GM04503 (cell line): Measurements from ENCODE around the gene MSRB1.
"Not testable (repeated sequence)": the region's sequence is repeated elsewhere in the genome, so short reads cannot be mapped to it uniquely, and the experiment has no call there.

Experiments used
- DNase-seq: peaks from one replicate; pipeline ENCODE4 v3.0.0-alpha.2; 2012; ENCODE audit warnings: low read depth

Gene MSRB1

DNA sequence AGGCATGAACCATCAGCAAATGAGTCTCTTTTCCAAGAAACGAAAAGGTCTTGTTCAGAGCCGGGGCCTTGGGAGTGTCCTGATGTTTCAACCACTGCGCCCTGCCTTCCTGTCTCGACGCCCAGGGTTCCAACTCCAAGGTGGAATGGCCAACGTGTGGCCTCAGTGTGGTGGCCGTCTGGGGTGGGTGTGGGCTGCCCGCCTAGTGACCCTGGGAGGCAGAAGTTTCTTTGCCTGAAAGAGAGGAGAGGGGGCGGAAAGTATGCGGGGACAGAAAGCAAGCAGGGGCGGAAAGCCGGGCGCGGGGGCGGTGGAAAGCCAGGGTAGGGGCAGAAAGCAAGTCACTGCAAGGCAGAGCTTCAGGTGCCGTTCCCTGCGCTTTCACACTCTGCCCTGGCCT is 4.1 kb downstream of the MSRB1 start:
- DNase-seq, result no peak

DNA sequence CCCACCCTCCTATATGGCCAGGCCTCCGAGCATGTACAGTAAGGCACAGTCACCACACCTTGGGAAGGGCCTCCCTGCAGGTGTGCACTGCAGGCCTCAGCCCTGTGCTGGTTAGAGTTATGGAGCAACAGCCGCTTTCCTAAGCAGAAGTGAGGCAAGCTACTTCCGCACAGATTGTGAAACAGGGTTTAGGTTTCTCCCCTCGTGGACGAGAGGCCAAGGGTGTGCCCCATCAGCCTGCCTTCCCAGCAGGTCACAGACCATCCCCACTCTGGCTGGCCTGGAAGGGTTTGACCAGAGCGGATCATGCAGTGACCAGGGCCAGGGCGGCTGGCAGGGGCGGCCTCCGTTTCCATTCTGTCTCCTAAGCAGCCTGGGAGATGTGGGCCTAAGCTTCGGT is 4.7 kb downstream of the MSRB1 start:
- DNase-seq, result no peak

DNA sequence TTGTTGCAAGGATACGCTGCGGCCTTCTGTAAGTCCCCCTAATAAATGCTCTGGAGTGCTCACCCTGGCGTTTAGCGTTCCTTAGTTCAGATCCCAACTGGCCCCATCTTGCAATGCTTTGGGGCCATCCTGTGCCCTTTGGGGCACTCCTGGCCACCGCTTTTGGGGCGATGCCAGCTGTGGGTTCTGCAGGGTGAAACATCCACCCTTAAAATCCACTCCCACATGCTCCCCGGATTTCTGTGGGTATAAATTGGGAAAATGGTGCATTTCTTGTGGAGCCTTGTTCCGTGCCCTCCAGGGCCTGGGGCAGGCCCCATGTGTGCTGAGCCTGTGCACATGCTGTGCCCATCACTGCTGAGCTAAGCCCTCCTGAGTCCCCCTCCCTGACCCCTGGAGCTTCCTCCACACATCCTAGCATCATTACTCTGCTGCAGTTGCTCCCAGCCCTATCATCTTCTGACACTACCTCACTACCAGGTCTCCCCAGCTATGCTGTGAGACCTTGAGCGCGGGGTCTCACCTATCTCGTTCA is 6.0 kb downstream of the MSRB1 start:
- no peak for DNase-seq

DNA sequence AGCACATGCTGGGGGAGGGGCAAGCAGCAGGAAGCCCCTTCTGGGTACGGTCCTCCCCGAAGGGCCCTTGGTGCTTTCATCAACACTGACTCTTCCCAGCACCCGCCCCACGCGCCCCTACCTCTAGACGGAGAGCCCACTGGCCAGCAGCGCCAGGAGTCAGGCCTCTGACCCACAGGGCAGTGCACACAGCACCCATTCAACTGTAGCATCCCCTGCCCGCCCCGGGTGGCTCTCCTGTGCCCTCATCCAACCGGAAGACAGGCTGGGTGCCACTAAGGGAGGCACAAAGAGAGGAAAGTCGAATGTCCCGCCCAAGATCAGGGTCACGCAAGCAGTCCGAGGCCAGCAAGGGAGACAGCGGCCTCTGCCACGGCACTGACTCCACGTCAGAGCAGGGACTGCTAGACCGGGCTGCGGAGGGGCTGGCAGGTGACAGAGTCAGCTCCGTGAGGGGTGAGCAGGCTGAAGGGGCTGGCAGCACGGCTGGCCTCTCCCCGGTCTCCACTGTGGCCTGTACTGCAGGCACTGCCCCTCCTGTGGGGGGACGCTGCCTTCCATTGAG is 9.8 kb downstream of the MSRB1 start:
- no peak for DNase-seq

DNA sequence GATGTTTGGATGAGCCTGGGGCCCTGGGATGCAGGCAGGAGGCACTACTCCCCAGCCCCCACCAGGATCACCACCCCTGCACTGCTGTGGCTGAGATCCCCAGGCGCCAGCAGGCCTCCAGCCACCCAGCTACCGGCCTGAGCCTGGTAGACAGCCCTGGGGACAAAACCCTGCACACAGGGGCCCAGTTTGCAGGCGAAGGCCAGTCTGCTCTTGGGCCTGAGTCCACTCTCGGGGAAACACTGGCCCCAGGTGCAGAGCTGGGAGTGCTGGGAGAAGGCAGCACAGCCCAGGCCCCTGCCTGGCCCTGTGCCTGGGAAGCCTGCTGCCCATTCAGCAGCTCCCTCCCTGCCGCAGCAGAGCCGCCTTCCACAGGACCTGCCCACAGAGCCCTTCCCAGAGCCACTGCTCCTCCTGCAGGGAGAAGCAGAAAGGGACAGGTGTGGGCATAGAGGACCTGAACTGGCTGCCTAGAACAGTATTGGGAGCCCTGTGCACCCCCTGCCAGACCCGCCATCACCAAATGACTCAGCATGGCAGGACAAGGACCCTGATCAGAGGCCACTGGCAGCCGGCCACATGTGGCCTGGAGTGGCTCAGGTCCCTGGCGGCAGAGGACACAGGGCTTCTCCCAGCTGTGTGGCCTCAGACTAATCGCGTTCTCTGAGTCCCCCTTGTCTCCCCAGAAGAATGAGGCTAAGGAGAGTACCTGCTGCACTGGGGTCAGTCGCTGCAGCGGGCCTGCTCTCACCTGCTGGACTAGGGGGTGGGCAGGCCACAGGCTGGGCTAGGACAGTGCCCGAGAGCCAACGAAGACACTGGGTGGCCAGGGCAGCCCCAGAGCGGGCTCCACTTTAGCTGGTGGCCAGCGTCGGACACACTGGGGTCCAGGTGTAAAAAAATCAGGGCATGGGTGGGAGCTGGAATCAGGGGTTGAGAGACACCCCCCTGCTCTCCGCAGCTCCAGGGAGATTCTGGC is 10.7 kb downstream of the MSRB1 start:
- DNase-seq, result no peak

DNA sequence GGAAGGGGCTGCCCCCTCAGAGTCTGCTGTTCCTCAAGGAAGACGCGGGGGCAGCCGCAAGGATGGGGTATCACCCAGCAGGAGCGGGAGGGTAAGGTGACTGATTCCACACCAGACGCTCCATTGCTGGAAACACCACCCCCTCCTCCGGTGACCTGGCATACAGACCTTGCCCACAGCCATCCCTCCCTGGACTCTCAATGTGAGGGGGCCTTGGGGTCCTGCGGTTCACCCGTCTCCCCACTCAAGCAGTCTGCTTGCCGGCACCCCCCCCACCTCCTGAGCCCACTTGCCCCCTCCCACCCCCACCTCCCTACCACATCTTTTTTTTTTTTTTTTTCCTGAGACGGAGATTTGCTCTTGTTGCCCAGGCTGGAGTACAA is 12.7 kb downstream of the MSRB1 start:
- no peak for DNase-seq

DNA sequence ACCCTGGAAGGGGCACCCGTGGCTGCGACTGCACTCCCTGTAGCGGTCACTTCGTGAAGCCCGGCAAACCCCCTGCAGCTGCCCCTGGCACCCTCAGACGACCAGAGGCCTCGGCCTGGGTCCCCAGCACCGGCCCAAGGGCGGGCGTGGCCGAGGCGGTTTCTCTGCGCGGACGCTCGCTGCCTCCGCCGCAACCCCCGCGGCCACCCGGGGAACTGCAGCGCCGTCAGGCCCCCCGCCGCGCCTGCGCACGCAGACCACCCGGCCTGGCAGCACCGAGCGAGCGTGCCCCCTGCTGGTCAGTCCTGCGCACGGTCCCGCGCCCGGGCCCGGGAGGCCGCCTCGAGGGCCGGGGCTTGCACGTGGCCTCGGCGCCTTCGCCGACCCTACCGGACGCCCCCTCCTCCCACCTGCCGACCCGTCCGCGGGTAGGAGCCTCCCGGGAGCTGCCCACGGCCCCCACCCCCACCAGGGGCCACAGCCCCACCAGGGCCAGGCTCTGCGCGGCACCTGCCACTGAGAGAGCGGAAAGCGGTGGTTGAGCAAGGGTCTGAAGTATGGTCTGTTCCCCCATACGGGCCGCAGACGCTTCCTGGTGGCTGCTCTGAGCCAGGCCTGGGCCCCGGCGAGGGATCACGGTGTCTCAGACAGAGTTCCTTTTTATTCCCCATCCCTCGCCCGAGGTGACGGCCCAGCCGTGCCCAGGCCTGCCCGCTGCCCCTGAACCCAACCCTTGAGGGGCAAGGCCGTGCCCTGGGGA is 13.2 kb downstream of the MSRB1 start:
- DNase-seq, result no peak

DNA sequence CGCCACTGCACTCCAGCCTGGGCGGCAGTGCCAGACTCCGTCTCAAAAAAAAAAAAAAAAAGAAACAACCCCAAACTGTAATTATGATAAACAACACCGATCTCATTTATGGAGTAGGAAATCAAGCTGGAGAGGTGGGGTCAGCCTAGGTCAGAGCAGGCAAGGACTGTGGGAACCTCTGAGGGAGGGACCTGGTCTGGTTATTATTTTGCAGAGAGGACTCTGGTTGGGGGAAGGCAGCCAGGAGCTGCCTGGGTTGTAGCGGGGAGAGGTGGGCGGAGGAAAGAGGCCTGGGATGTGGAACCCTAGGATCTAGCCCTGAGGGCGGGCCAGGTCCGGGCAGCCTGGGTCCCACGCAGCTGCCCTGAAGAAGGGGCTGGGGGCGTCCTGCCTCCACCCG is 13.9 kb downstream of the MSRB1 start:
- DNase-seq, result no peak

DNA sequence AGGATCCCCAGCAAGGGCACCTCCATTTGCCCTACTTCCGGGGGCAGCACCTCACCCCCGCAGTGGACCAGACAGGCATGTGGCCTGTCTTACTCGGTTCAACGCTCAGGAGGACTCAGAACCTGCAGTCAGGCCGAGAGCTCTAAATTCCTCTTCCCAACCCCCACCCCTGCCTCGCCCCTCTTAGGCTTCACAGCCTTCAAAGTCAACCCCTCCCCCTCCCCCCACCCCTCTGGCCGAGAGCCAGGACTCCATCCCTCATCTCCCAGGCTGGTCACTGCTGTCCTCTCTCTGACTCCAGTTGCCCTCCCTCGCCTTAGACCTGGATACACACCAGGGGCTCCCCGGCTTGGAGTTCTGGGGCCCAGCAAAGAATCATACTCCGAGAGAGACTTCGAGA is 16.7 kb downstream of the MSRB1 start:
- no peak for DNase-seq

DNA sequence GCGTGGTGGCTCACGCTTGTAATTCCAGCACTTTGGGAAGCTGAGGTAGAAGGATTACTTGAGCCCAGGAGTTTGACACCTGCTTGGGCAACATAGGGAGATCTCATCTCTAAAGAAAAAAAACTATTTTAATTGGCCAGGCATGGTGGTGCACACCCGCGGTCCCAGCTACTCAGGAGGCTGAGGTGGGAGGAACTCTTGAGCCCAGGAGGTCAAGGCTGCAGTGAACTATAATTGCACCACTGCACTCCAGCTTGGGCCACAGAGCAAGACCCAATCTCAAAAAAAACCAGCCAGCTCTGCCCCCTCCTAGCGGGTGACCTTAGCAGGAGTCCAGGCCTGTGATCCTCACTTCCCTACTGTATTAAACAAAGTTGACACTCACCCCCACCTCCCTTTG is 18.9 kb downstream of the MSRB1 start:
- no peak for DNase-seq

DNA sequence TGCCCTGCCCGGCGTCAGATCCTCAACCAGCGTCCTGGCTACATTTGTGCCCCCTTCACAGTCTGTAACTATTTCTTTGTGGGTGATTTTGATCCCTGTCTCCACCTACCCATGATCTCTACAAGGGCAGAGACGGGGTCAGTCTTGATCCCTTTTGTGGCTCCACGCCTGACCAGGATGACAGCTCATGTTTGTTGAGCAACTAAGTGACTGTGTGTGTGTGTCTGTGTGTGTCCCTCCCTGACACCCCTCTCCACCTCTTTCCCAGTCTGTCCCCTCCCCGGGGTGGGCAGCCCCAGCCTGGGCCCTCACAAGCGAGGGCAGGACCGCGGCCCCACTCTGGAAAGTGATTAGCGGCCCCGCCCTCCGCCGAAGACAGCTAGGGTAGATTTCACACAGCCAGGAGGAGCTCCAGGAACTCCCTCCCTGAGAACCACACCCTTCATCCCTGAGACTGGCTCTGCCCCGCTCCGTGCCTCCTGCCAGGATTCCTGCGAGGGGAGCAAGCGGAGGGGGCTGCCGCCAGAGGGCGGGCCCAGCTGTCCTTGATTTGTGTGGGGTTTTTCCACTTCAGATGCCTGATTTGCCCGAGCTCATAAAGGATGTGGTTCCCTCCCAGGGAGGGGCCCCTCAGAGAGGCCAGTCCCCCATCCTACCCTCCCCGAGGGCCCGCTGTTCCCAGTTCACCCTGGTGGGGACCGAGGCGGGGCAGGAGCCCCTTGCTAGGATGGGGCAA is 19.5 kb downstream of the MSRB1 start:
- no peak for DNase-seq

DNA sequence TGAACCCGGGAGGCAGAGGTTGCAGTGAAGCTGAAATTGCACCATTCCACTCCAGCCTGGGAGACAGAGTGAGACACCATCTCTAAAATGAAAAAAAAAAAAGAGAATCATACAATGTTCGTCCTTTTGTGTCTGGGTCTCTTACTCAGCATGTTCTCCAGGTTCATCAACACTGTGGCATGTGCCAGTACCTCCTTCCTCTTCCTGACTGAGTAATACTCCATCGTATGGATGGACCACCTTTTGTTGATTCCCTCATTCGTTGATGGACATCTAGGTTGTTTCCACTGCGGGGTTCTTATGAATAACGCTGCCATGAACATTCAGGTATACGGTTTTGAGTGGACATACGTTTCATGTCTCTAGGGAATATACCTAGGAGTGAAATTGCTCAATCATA is 20.6 kb downstream of the MSRB1 start:
- DNase-seq, result no peak

DNA sequence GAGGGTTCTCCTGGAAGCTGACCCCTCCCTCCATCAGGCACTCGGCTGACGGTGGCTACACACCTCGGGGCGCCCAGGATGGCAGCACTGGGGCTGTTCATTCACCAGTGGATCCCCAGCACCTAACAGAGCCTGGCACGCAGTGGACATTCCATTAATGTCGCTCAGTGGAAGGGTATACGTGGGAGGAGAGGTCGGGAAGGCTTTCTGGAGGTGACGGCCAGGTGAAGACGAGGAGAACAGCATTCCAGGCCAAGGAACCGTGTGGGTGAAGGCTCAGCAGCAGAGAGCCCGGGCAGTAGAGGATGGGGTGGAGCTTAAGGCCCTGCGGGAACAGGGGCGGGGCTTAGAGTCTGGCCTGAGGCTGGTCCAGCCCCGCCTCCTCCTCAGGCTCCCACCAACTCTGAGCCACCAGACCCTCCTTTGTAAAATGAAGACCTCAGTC is 22.2 kb downstream of the MSRB1 start:
- DNase-seq, result no peak

DNA sequence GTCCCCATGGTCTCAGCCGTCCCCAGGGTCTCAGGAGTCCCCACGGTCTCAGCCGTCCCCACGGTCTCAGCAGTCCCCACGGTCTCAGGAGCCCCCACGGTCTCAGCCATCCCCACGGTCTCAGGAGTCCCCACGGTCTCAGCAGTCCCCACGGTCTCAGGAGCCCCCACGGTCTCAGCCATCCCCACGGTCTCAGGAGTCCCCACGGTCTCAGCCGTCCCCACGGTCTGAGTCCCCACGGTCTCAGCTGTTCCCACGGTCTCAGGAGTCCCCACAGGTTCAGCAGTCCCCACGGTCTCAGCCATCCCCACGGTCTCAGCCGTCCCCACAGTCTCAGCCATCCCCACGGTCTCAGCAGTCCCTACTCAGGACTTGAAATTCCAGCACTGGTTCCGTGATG is 22.9 kb downstream of the MSRB1 start:
- not testable (repeated sequence) for DNase-seq

DNA sequence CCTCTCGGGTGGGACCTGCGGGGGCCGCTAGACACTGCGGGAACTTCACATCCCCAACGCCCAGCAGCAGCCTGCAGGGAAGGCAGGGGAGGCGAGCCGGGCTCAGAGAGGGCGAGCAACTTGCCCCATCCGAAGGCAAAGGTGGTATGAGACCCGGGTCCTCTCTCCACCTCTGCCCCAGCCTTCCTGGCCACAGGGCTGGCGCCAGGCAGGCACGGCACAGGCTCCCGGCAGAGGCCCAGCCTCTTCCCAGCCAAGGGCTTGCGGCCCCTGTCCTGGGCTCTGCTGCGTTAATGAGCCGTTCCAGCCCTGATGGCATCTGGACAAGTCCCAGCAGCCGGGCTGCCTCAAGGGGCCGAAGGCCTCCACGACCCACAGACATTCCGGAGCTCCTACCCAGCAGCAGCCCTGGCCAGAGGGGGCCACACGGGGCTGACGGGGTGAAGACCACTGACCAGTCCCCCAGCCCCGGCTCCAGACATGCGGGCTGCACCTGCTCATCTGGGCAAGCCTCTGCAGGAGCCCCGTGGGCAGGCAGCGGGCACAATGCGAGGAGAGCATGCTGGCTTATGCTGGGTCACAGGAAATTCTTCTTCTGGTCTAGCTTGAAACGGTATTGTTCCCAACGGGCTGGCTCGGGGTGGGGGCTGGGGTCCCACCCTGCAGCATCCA is 23.5 kb downstream of the MSRB1 start:
- DNase-seq, result no peak

DNA sequence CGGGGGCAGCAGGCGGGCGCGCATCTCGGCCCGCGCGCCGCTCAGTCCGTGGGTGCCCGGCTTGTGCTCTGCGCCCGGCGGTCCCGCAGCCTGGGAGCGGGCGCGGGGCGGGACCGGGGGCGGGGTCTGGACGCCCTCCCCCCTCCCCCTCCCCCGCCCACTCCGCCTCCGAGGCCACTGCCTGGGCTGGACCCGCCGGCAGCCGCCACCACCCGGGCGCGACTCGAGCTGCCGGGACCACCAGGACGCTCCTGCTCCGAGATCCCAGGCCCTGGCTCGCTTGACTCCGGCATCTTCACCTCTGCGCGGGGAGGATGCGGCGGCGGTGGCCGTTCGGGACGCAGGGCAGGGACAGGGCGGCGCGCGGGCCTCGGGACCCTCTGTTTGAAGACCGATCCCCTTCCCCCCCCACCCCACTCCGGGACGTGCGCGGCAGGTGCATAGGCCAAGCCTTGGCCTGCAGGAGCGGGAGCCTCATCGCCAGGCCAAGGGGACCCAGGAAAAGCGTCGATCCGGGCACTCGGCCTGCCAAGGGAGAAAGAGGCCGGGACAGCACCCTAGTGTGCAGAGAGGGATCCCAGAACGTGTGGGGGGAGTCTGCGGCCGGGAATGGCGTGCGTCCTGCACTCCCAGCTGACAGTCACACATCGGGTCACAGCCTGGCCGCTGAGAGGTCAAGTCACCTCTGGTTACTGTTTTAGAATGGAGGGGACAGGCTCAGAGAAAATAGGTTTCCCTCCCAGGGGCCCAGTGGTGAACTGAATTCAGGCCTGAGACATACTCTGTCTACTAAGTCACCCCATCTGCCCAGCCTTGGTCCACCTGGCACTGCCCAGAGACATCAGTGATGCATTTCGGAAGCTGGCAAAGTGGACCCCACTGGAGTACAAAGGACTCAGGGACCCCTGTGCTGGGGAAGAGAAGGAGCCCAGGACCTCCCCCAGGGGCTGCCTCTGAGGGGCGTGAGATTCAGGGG is 24.4 kb downstream of the MSRB1 start, which contains the start of gene HS3ST6:
Gene HS3ST6 (minus strand): TSS at position 65 of the 976 bp plus-strand sequence. CDS start 92 bp downstream, outside the sequence.
- DNase-seq, result no peak

DNA sequence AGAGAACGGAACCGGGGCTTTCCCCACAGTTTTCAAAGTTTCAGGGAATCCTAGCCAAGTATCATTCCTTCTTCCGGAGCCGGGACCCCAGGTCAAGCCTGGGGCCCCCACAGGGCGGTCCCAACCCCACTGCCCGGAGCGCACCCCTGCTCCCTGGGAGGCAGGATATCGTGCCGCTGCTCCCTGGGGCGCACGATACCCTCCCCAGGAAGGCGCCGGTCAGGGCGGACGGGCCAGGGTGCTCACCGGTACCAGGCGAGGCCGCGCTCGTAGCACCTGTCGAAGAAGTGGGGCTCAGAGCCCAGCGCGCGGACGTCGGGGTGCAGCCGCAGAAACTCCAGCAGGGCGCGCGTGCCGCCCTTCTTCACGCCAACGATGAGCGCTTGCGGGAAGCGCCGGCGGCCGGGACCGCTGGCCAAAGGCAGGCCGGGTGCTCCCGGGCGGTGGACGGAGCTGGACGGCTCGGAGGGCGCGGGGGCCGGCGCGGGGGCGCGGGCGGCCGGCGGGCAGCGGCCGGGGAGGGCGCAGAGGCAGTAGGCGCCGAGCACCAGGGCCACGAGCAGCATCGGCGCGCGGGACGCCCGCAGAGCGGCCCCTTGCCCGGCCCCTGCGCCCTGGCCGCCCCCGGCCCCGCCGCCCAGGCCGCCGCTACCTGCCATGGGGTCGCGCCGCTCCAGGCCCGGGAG is 25.2 kb downstream of the MSRB1 start:
- DNase-seq, result no peak

DNA sequence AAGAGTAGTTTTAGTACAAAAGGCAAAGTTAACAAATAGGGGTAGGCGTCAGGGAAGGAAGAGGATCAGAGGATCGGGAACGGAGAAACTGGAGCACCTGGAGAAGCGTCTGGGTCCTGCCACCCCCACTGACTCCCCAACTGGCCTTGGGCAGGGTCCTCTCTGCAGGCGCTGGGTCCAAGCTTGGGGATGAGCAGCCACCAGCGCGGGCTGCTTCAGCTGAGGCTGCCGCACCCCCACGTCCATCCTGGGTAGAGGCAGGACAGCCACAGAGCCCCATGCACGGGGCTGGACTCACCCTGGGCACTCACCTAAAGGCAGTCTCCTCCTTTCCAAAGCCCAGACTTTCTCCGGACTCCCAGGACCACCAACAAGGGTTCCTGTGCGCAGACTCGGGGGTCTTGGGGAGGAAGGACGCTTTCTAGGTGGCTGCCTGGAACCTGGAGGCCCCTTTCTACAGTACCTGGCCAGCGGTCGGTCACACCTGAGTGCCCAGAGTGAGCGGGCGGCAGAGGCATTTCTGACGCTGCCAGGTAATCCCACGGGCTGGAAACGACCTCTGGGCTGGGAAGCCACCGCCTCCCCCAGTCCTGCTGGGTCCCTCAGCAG is 25.8 kb downstream of the MSRB1 start:
- no peak for DNase-seq

DNA sequence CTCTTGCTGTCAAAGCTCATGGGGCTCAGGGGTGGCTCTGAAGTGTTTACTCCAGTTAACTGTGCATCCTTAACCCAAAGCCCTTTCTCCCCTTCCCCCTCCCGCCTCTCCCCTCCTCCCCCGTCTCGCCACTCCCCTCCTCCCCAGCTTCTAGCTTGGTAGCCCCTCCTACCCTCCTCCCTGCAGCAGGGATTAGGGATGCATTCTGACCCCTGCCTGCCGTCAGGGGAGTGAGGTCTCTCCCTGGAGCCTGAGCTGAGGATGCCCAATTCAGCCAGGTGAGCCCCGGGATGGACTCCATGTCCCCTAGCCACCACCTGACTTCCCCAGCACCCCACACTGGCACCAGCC is 26.4 kb downstream of the MSRB1 start:
- DNase-seq, result no peak
